PC-9 (cell line): ENCODE measurements around the gene ECSIT. TPM values are rescaled to one million over a fixed set of nuclear protein-coding genes. Genes with fewer than 3 reads are reported as not detected.

Experiments
- BruUV-seq: library from RNA; stranded (reverse); fragments of 400-500 nt; replicated peaks from 2 replicates; lab custom pipeline; 2021; lab: Mats Ljungman, UMichigan
- CTCF ChIA-PET: fragments of 300-600 bp; sonication (Branson Sonifier 250); formaldehyde crosslinking; loops from one replicate; lab custom pipeline; 2022; ENCODE audit warnings: antibody characterized with exemption; lab: Charles Lee
- POLR2A ChIA-PET: fragments of 300-600 bp; sonication (Branson Sonifier 250); formaldehyde crosslinking; loops from one replicate; lab custom pipeline; 2022; ENCODE audit warnings: antibody characterized with exemption; ENCODE audit not compliant: unreplicated experiment; lab: Charles Lee
- DNase-seq, 2 experiments: peaks; one replicate each; pipeline versions ENCODE4 v3.0.0 to v3.0.0-alpha.2; 2015 to 2022; ENCODE audit warnings: mixed read lengths in 1 of 2
- H2AFZ ChIP-seq: fragments of 200-600 bp; sonication (generic); 2 replicates; pipeline ENCODE4 v1.8.1; 2017; ENCODE audit warnings: antibody characterized with exemption
- H3F3A ChIP-seq: fragments of 200-600 bp; sonication (generic); 2 replicates; pipeline ENCODE4 v1.8.1; 2017; ENCODE audit warnings: antibody characterized with exemption, mild to moderate bottlenecking, low read depth; ENCODE audit not compliant: insufficient read depth
- H3K27ac ChIP-seq: fragments of 200-600 bp; sonication (generic); 2 replicates; pipeline ENCODE4 v1.6.1; 2016; ENCODE audit warnings: mixed run types
- H3K27me3 ChIP-seq: fragments of 200-600 bp; sonication (generic); 2 replicates; pipeline ENCODE4 v1.6.1; 2016; ENCODE audit warnings: low read depth, mixed run types; ENCODE audit not compliant: insufficient read depth
- H3K36me3 ChIP-seq: fragments of 200-600 bp; sonication (generic); 2 replicates; pipeline ENCODE4 v1.6.1; 2016; ENCODE audit warnings: low read depth, mixed run types
- H3K4me1 ChIP-seq: fragments of 200-600 bp; sonication (generic); replicated peaks from 2 replicates; pipeline ENCODE4 v1.6.1; 2016; ENCODE audit warnings: mixed run types; ENCODE audit not compliant: insufficient read depth
- H3K4me2 ChIP-seq: fragments of 200-600 bp; sonication (generic); 2 replicates; pipeline ENCODE4 v1.6.1; 2017; ENCODE audit warnings: mixed run types
- H3K4me3 ChIP-seq: fragments of 200-600 bp; sonication (generic); 2 replicates; pipeline ENCODE4 v1.6.1; 2016; ENCODE audit warnings: mixed run types
- H3K79me2 ChIP-seq: fragments of 200-600 bp; sonication (generic); 2 replicates; pipeline ENCODE4 v1.6.1; 2017; ENCODE audit warnings: low read depth, mixed run types
- H3K9me2 ChIP-seq: fragments of 200-600 bp; sonication (generic); 2 replicates; pipeline ENCODE4 v1.8.1; 2017; ENCODE audit warnings: mild to moderate bottlenecking; ENCODE audit not compliant: insufficient read depth
- H3K9me3 ChIP-seq: fragments of 200-600 bp; sonication (generic); 2 replicates; pipeline ENCODE4 v1.8.1; 2016; ENCODE audit warnings: low read depth; ENCODE audit not compliant: insufficient read depth
- H4K20me1 ChIP-seq: fragments of 200-600 bp; sonication (generic); 2 replicates; pipeline ENCODE4 v1.8.1; 2017; ENCODE audit not compliant: insufficient read depth
- EZH2 ChIP-seq: fragments of 200-600 bp; sonication (generic); IDR thresholded peaks from 2 replicates; pipeline ENCODE4 v1.8.0; 2017; ENCODE audit warnings: antibody characterized with exemption, low read depth
- intact Hi-C: fragments of 100-400 bp; cut with micrococcal nuclease; formaldehyde crosslinking; loops from one replicate; pipeline ENCODE4 v1.10.0; 2022; ENCODE audit not compliant: unreplicated experiment
- total RNA-seq: library from RNA; stranded (reverse); gene quantifications from 2 replicates; pipeline ENCODE4 v1.2.3, GENCODE V29; 2021
- TF ChIP-seq, protein P1 (sequence below): fragments of 200-600 bp; sonication (generic); conservative IDR thresholded peaks from 2 replicates; pipeline ENCODE4 v1.6.1; 2017; ENCODE audit warnings: mixed run types, antibody characterized with exemption, mild to moderate bottlenecking, moderate library complexity

The ECSIT gene
- total RNA-seq, 1 experiment from 2014 or later = 42.4 TPM

DNA sequence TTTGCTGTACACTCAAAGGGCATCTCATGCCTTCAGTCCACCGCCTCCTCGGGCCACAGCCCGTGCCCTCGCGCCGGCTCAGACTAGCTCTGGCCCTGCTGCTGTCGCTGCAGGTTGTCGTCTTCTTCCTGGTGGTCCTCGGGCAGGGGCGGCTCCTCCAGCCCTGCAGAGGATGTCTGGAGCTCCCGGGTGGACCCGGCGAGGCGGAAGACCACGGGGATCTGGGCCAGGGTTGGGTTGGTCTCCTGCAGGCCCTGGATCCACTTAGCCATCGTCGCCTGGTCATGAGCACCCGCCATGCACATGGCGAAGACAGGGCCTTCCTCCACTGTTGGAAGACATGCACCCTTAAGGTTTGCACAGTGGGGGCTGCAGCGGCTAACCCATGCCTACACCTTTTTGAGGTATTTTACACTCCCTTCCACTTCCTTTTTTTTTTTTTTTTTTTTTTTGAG, 22.8 kb downstream of the ECSIT start:
- ChIA-PET CTCF (no interaction called here), POLR2A (interaction anchor here (0.6 kb wide), 1 partner anchor 84 kb away, joined by 5 read pairs; no protein-coding TSS in a partner anchor)
- no peaks in the 10 kb centered on the region for H4K20me1 ChIP-seq
- H3K4me2 ChIP-seq = peak overlapping the region; percentile 99
- intact Hi-C loops = loop anchor here (5.0 kb wide), 1 partner anchor 136 kb away; no protein-coding TSS in a partner anchor
- no peak for DNase-seq
- H2AFZ ChIP-seq = peak overlapping the region; percentile 74; the same call in 1 of the 2 replicates
- no peaks in the 10 kb centered on the region for H3K27me3 ChIP-seq
- no peaks in the 10 kb centered on the region for H3K9me3 ChIP-seq
- H3K4me3 ChIP-seq = peak overlapping the region; percentile 81
- H3K9me2 ChIP-seq = no peaks in the 10 kb centered on the region
- TSS peak; percentile 58 for BruUV-seq
- H3K79me2 ChIP-seq = peaks cover 11% of the 10 kb centered on the region; the same call in 1 of the 2 replicates
- no peak for TF ChIP-seq EZH2
- TF ChIP-seq, protein P1, sequence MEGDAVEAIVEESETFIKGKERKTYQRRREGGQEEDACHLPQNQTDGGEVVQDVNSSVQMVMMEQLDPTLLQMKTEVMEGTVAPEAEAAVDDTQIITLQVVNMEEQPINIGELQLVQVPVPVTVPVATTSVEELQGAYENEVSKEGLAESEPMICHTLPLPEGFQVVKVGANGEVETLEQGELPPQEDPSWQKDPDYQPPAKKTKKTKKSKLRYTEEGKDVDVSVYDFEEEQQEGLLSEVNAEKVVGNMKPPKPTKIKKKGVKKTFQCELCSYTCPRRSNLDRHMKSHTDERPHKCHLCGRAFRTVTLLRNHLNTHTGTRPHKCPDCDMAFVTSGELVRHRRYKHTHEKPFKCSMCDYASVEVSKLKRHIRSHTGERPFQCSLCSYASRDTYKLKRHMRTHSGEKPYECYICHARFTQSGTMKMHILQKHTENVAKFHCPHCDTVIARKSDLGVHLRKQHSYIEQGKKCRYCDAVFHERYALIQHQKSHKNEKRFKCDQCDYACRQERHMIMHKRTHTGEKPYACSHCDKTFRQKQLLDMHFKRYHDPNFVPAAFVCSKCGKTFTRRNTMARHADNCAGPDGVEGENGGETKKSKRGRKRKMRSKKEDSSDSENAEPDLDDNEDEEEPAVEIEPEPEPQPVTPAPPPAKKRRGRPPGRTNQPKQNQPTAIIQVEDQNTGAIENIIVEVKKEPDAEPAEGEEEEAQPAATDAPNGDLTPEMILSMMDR = no peak
- H3K27ac ChIP-seq = no peak overlapping the region
- H3K4me1 ChIP-seq = peaks cover 11% of the 10 kb centered on the region
- no peaks in the 10 kb centered on the region for H3K36me3 ChIP-seq
- H3F3A ChIP-seq = peaks cover 8% of the 10 kb centered on the region; the same call in 1 of the 2 replicates

DNA sequence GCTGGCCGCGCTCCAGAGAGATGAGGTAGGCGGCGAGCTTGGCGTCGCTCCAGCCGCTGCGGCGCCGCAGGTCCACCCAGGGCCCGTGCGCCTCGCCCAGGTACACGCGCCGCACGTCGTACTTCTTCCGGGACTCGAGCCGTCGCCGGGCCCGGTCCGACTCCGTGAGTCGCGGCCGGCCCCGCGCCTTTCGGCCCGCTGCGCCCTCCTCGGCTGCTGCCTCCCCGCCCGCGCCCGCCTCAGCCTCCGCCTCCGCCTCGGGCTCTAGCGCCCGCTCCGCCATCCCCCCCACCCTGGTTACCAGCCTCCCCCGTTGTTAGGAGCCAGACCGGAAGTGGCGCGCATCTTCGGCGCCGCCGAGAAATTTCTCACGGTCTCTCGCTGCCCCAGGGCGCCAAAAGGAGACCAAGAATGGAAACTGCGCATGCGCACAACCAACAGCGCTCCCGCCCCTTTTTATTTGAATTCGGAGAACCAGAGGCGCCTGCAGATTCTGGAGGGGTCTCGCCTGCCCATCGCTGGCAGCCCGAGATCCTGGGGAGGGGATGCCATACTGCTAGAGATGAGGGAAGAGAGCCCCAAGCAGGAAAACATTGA, 23.3 kb downstream of the ECSIT start, which contains the start of gene ZNF653:
Gene ZNF653 (minus strand): TSS at position 336 of the 597 bp plus-strand sequence. CDS start 53 bp downstream, at position 283.
- POLR2A ChIA-PET = interaction anchor here (0.6 kb wide), 1 partner anchor 84 kb away, joined by 5 read pairs; no protein-coding TSS in a partner anchor
- no peaks in the 10 kb centered on the region for H4K20me1 ChIP-seq
- peaks cover 11% of the 10 kb centered on the region for H3K4me1 ChIP-seq
- peak within 1 kb of the TSS; percentile 81 for H3K4me3 ChIP-seq
- peak; percentile 85 to 92 for DNase-seq
- H3K36me3 ChIP-seq = no peaks in the 10 kb centered on the region
- no peaks in the 10 kb centered on the region for H3K9me3 ChIP-seq
- H3K4me2 ChIP-seq = peak within 1 kb of the TSS; percentile 99
- TF ChIP-seq EZH2 = no peak
- TF ChIP-seq, protein P1 = no peak
- intact Hi-C loops = loop anchor here (1.0 to 5.0 kb wide), 3 partner anchors 23 to 137 kb away; partner anchors contain the start of gene ELOF1
- H3F3A ChIP-seq = peaks cover 8% of the 10 kb centered on the region; the same call in 1 of the 2 replicates
- H3K79me2 ChIP-seq = peaks cover 11% of the 10 kb centered on the region; the same call in 1 of the 2 replicates
- H3K27me3 ChIP-seq = no peaks in the 10 kb centered on the region
- CTCF ChIA-PET = no interaction called here
- peak within 1 kb of the TSS; percentile 78 for H2AFZ ChIP-seq
- no TSS peak for BruUV-seq
- H3K27ac ChIP-seq = peak within 1 kb of the TSS; percentile 67
- H3K9me2 ChIP-seq = no peaks in the 10 kb centered on the region

DNA sequence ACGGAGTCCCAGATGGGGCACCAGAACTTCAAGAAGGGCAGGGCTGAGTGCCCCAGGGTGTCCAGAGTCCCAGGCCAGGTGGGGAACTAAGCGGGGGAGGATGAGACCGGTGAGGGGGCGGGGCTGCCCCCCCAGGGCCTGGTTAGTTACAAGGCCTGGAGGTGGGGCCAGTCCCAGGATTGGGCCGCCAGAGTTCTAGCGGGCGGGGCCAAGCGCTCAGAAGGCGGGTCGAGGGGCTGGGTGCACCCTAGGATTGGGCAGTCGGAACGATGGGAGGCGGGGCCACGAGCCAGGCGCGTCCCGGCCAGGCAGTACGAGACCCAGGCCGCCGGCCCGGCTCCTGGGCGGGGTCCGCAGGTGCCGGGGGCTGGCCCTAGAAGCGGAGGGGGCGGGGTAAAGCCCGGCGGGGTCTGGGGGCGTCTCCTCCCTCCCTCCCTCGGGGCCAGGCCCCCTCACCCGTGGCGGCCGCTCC, 23.9 kb downstream of the ECSIT start:
- Histone ChIP-seq H3K27ac (peak overlapping the region; percentile 67), H4K20me1 (no peaks in the 10 kb centered on the region), H3K79me2 (peaks cover 11% of the 10 kb centered on the region; the same call in 1 of the 2 replicates), H3K9me2 (no peaks in the 10 kb centered on the region), H3F3A (peaks cover 8% of the 10 kb centered on the region; the same call in 1 of the 2 replicates), H2AFZ (peak overlapping the region; percentile 78), H3K4me1 (peaks cover 11% of the 10 kb centered on the region), H3K4me3 (peak overlapping the region; percentile 81), H3K4me2 (peak overlapping the region; percentile 99), H3K27me3 (no peaks in the 10 kb centered on the region), H3K36me3 (no peaks in the 10 kb centered on the region), H3K9me3 (no peaks in the 10 kb centered on the region)
- DNase-seq = peak; percentile 91 to 99
- ChIA-PET CTCF (no interaction called here), POLR2A (no interaction called here)
- intact Hi-C loops = loop anchor here (1.0 to 5.0 kb wide), 3 partner anchors 23 to 137 kb away; partner anchors contain the start of gene ELOF1
- BruUV-seq = no TSS peak
- TF ChIP-seq, protein P1 = no peak
- TF ChIP-seq EZH2 = no peak
